Skeletal muscle tissue (tissue), 4 donors: ENCODE data around the gene B4GALT5. TPM values are rescaled to one million over a fixed set of nuclear protein-coding genes. Genes with fewer than 3 reads are reported as not detected.
"Not testable (repeated sequence)": the region's sequence is repeated elsewhere in the genome, so short reads cannot be mapped to it uniquely, and the experiment has no call there.

Source experiments
- H3K27ac ChIP-seq: one replicate; pipeline ENCODE4 v1.7.0; 2013; ENCODE audit warnings: mild to moderate bottlenecking, low read depth, low read length, inconsistent platforms
- H3K27me3 ChIP-seq, 3 donors: one replicate each; pipeline ENCODE4 v1.7.0; 2013; ENCODE audit warnings: low read length in 3 of 3; ENCODE audit not compliant: control insufficient read depth in 3 of 3, insufficient read depth in 3 of 3
- H3K36me3 ChIP-seq, 3 donors: one replicate each; pipeline ENCODE4 v1.7.0; 2013; ENCODE audit warnings: low read length in 3 of 3; ENCODE audit not compliant: control insufficient read depth in 3 of 3, insufficient read depth in 3 of 3
- H3K4me1 ChIP-seq, 3 donors: one replicate each; pipeline ENCODE4 v1.7.0; 2013; ENCODE audit warnings: low read length in 3 of 3, mild to moderate bottlenecking in 3 of 3; ENCODE audit not compliant: control insufficient read depth in 3 of 3, insufficient read depth in 3 of 3
- H3K4me3 ChIP-seq, 3 donors: one replicate each; pipeline ENCODE4 v1.7.0; 2013; ENCODE audit warnings: low read length in 3 of 3
- H3K9ac ChIP-seq, 3 donors: one replicate each; pipeline ENCODE4 v1.7.0; 2013; ENCODE audit warnings: low read length in 3 of 3, mild to moderate bottlenecking in 3 of 3, moderate library complexity in 2 of 3, low read depth in 1 of 3
- H3K9me3 ChIP-seq, 3 donors: one replicate each; pipeline ENCODE4 v1.7.0; 2013; ENCODE audit warnings: low read length in 3 of 3; ENCODE audit not compliant: control insufficient read depth in 3 of 3
- total RNA-seq: library from RNA; depleted of rRNA; stranded (reverse); fragments of >200 nt; gene quantifications from one replicate; pipeline ENCODE4 v1.2.3, GENCODE V29; 2014
- donor health status: Osteomylitis.

Gene B4GALT5
- total RNA-seq, 1 donor from 2014 or later = 14.6 TPM

GRCh38 chr20:49624988-49625387 is 88.7 kb downstream of the B4GALT5 start:
- H3K9ac ChIP-seq, H3K27me3 ChIP-seq, H3K9me3 ChIP-seq, H3K36me3 ChIP-seq, H3K27ac ChIP-seq, H3K4me1 ChIP-seq, H3K4me3 ChIP-seq: not testable (repeated sequence)

GRCh38 chr20:49624317-49624716 is 89.4 kb downstream of the B4GALT5 start:
- Histone ChIP-seq H3K27ac (no peak overlapping the region), H3K9ac (no peak overlapping the region), H3K9me3 (no peaks in the 10 kb centered on the region), H3K27me3 (no peaks in the 10 kb centered on the region), H3K4me3 (no peak overlapping the region), H3K36me3 (no peaks in the 10 kb centered on the region), H3K4me1 (no peaks in the 10 kb centered on the region)

- Histone ChIP-seq H3K27me3 (no peaks in the 10 kb centered on the region), H3K4me3 (no peak overlapping the region), H3K27ac (no peak overlapping the region), H3K36me3 (no peaks in the 10 kb centered on the region), H3K4me1 (no peaks in the 10 kb centered on the region), H3K9me3 (peaks cover 0 to 2% (median 0%) of the 10 kb centered on the region in 3 donors), H3K9ac (no peak overlapping the region)
Measured at GRCh38 chr20:49622243-49622642, 91.4 kb downstream of the B4GALT5 start.

- Histone ChIP-seq H3K9ac (no peak overlapping the region), H3K27ac (no peak overlapping the region), H3K9me3 (peaks cover 0 to 2% (median 0%) of the 10 kb centered on the region in 3 donors), H3K36me3 (no peaks in the 10 kb centered on the region), H3K4me3 (no peak overlapping the region), H3K4me1 (peaks cover 4 to 5% (median 5%) of the 10 kb centered on the region in 3 donors), H3K27me3 (no peaks in the 10 kb centered on the region)
Measured at GRCh38 chr20:49620364-49621240, 93.1 kb downstream of the B4GALT5 start.

- H3K4me1 ChIP-seq = peaks cover 8 to 10% (median 9%) of the 10 kb centered on the region in 3 donors
- H3K9me3 ChIP-seq = peaks cover 0 to 2% (median 0%) of the 10 kb centered on the region in 3 donors
- H3K4me3 ChIP-seq = no peak overlapping the region
- no peaks in the 10 kb centered on the region for H3K36me3 ChIP-seq
- no peak overlapping the region for H3K9ac ChIP-seq
- H3K27ac ChIP-seq = no peak overlapping the region
- H3K27me3 ChIP-seq = no peaks in the 10 kb centered on the region
Measured at GRCh38 chr20:49619113-49620048, 94.3 kb downstream of the B4GALT5 start.

- Histone ChIP-seq H3K27ac (no peak overlapping the region), H3K27me3 (no peaks in the 10 kb centered on the region), H3K4me1 (peaks cover 8 to 10% (median 9%) of the 10 kb centered on the region in 3 donors), H3K9me3 (peaks cover 0 to 2% (median 0%) of the 10 kb centered on the region in 3 donors), H3K9ac (no peak overlapping the region), H3K4me3 (no peak overlapping the region), H3K36me3 (no peaks in the 10 kb centered on the region)
Measured at GRCh38 chr20:49618289-49618688, 95.4 kb downstream of the B4GALT5 start.

GRCh38 chr20:49617394-49617793 is 96.3 kb downstream of the B4GALT5 start:
- H3K9me3 ChIP-seq, H3K4me3 ChIP-seq: not testable (repeated sequence)
- peaks cover 8 to 12% (median 10%) of the 10 kb centered on the region in 3 donors for H3K4me1 ChIP-seq

GRCh38 chr20:49616154-49617007 is 97.3 kb downstream of the B4GALT5 start:
- peaks cover 0 to 2% (median 0%) of the 10 kb centered on the region in 3 donors for H3K9me3 ChIP-seq
- no peaks in the 10 kb centered on the region for H3K27me3 ChIP-seq
- peaks cover 9 to 19% (median 16%) of the 10 kb centered on the region in 3 donors for H3K4me1 ChIP-seq
- H3K36me3 ChIP-seq = no peaks in the 10 kb centered on the region
- peak overlapping the region in 1 of 3 donors; percentile 60 for H3K9ac ChIP-seq
- H3K4me3 ChIP-seq = no peak overlapping the region
- peak overlapping the region; percentile 64 for H3K27ac ChIP-seq

More at GRCh38 chr20:49617394-49617793, 96.3 kb downstream of the B4GALT5 start:
- H3K27ac ChIP-seq, H3K27me3 ChIP-seq, H3K36me3 ChIP-seq, H3K9ac ChIP-seq: not testable (repeated sequence)

- peak overlapping the region; percentile 64 for H3K27ac ChIP-seq
- peak overlapping the region in 2 of 3 donors; percentile 12 to 60 for H3K9ac ChIP-seq
- H3K27me3 ChIP-seq = no peaks in the 10 kb centered on the region
- peaks cover 0 to 2% (median 0%) of the 10 kb centered on the region in 3 donors for H3K9me3 ChIP-seq
- no peak overlapping the region for H3K4me3 ChIP-seq
- peaks cover 15 to 27% (median 24%) of the 10 kb centered on the region in 3 donors for H3K4me1 ChIP-seq
- H3K36me3 ChIP-seq = no peaks in the 10 kb centered on the region
Measured at GRCh38 chr20:49615401-49616153, 98.1 kb downstream of the B4GALT5 start.
